Measurements from ENCODE around the gene HTT. TPM values are rescaled to one million over a fixed set of nuclear protein-coding genes. Genes with fewer than 3 reads are reported as not detected.

HTT gene
- total and polyA plus RNA-seq, 2 of the 8 experiments (the other 6 are each of a cell fraction or from before 2014, with no cell fraction given): 24.0 to 71.0 TPM

DNA sequence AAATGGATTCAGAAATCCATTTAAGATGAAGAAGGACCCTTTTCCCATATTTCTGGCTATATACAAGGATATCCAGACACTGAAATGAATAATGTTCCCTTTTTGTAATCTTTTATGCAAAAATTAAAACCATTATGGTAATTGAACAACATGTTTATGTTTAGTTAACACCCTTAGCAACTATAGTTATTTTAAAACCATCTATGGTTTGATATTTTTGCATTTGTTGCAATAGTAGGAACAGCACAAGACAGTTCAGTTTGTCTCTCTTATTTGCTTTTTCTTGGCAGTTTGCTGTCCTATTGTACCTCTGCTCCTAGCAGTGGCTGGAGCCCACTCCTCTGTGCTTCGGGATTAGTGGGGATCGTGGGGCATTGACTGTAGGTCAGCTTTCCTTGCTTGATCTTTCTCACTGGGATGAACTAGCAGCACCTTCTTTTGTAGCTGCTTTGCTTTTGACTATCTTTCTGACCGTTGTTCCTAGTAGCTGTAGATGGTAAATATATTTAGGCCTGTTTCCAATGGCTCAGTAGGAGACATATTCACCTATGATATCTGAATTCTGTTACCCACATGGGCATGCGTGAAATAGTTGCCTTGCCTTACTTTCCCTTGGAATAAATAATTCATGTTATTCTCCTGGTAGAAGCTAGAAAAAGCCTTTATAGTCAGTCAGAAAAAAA lies 12.8 kb downstream of the HTT start (continued):
- TF ChIP-seq MAFK (IDR thresholded peaks at IDR 0.05; ENCODE audit: low read depth, low read length) (no peak), GTF2F1 (IDR thresholded peaks at IDR 0.05; ENCODE audit: borderline replicate concordance, low read depth, low read length) (no peak), FOSL1 (IDR thresholded peaks at IDR 0.05; ENCODE audit: insufficient read depth, low read depth, low read length) (no peak), POLR2A (IDR thresholded peaks at IDR 0.05; ENCODE audit: control extremely low read depth in 1 of 2, low read depth in 2 of 2, low read length in 2 of 2) (no peak), TEAD4 (IDR thresholded peaks at IDR 0.05; ENCODE audit: low read depth, low read length) (no peak)
- TF ChIP-seq, protein P1, sequence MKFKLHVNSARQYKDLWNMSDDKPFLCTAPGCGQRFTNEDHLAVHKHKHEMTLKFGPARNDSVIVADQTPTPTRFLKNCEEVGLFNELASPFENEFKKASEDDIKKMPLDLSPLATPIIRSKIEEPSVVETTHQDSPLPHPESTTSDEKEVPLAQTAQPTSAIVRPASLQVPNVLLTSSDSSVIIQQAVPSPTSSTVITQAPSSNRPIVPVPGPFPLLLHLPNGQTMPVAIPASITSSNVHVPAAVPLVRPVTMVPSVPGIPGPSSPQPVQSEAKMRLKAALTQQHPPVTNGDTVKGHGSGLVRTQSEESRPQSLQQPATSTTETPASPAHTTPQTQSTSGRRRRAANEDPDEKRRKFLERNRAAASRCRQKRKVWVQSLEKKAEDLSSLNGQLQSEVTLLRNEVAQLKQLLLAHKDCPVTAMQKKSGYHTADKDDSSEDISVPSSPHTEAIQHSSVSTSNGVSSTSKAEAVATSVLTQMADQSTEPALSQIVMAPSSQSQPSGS (IDR thresholded peaks at IDR 0.05; ENCODE audit: low read length): no peak
